ENCODE data around the gene SLC6A2.
A peak's percentile ranks its signal among the peaks of the same experiment; 100 is the strongest.

SLC6A2 gene

GRCh38 chr16:55647798-55648197 lies 8.0 kb upstream of the SLC6A2 start:
- DNase-seq, result no peak

- DNase-seq, result no peak
Measured at GRCh38 chr16:55651841-55652824, 3.7 kb upstream of the SLC6A2 start.

GRCh38 chr16:55653106-55653505 lies 2.7 kb upstream of the SLC6A2 start:
- no peak for DNase-seq

GRCh38 chr16:55655381-55655896 lies 349 bp upstream of the SLC6A2 start:
- no peak for DNase-seq

- no peak for DNase-seq
Measured at GRCh38 chr16:55656691-55657092, 904 bp downstream of the SLC6A2 start.

- no peak for DNase-seq
Measured at GRCh38 chr16:55657616-55658015, 1.8 kb downstream of the SLC6A2 start.

- DNase-seq, result no peak
Measured at GRCh38 chr16:55658898-55659420, 3.2 kb downstream of the SLC6A2 start.

- no peak for DNase-seq
Measured at GRCh38 chr16:55660026-55660425, 4.2 kb downstream of the SLC6A2 start.

- DNase-seq, result no peak
Measured at GRCh38 chr16:55660828-55661227, 5.0 kb downstream of the SLC6A2 start.

- DNase-seq, result no peak
Measured at GRCh38 chr16:55661941-55662643, 6.3 kb downstream of the SLC6A2 start.

- DNase-seq, result no peak
Measured at GRCh38 chr16:55662644-55663031, 6.8 kb downstream of the SLC6A2 start.

GRCh38 chr16:55663225-55663624 lies 7.4 kb downstream of the SLC6A2 start:
- DNase-seq, result no peak

- no peak for DNase-seq
Measured at GRCh38 chr16:55663765-55664677, 8.2 kb downstream of the SLC6A2 start.

- no peak for DNase-seq
Measured at GRCh38 chr16:55664786-55665407, 9.1 kb downstream of the SLC6A2 start.

- DNase-seq, result no peak
Measured at GRCh38 chr16:55665511-55665910, 9.7 kb downstream of the SLC6A2 start.

GRCh38 chr16:55666012-55666411 lies 10.2 kb downstream of the SLC6A2 start:
- no peak for DNase-seq

- DNase-seq, result no peak
Measured at GRCh38 chr16:55667753-55668152, 12.0 kb downstream of the SLC6A2 start.

GRCh38 chr16:55668340-55669281 lies 12.8 kb downstream of the SLC6A2 start:
- DNase-seq, result peak; percentile 58

- DNase-seq, result no peak
Measured at GRCh38 chr16:55671206-55671973, 15.6 kb downstream of the SLC6A2 start.

- no peak for DNase-seq
Measured at GRCh38 chr16:55671974-55672280, 16.1 kb downstream of the SLC6A2 start.
